CD4-positive, CD25-positive, alpha-beta regulatory T cell (primary cell): ENCODE data around the gene NOL4L. TPM values are rescaled to one million over a fixed set of nuclear protein-coding genes. Genes with fewer than 3 reads are reported as not detected.
"Not testable (repeated sequence)": the region's sequence is repeated elsewhere in the genome, so short reads cannot be mapped to it uniquely, and the experiment has no call there.

Experiments used
- ATAC-seq, 2 donors: fragments of 150-1000 bp; cut with Tn5 transposase; one replicate each; pipeline ENCODE4 v1.10.0; 2021; ENCODE audit warnings: low read depth in 2 of 2, moderate number of reproducible peaks in 2 of 2, moderate library complexity in 1 of 2
- DNase-seq, 3 donors: peaks; one replicate each; pipeline versions ENCODE4 v3.0.0 to v3.0.0-alpha.2; 2012 to 2022; ENCODE audit warnings: mixed read lengths in 1 of 3
- H3K27ac ChIP-seq: one replicate; pipeline ENCODE4 v1.7.0; 2013; ENCODE audit warnings: mild to moderate bottlenecking, low read length; ENCODE audit not compliant: insufficient read depth, poor library complexity, severe bottlenecking
- H3K27me3 ChIP-seq: one replicate; pipeline ENCODE4 v1.7.0; 2013; ENCODE audit warnings: low read length; ENCODE audit not compliant: control insufficient read depth, insufficient read depth
- H3K36me3 ChIP-seq: one replicate; pipeline ENCODE4 v1.7.0; 2013; ENCODE audit warnings: mild to moderate bottlenecking, low read length, moderate library complexity; ENCODE audit not compliant: control insufficient read depth, insufficient read depth
- H3K4me1 ChIP-seq: 2 replicates; pipeline ENCODE4 v1.7.0; 2013; ENCODE audit warnings: mild to moderate bottlenecking, low read length; ENCODE audit not compliant: insufficient read depth, control insufficient read depth, poor library complexity, severe bottlenecking
- H3K4me3 ChIP-seq: one replicate; pipeline ENCODE4 v1.7.0; 2013; ENCODE audit warnings: low read depth, mild to moderate bottlenecking, low read length, moderate library complexity
- H3K9me3 ChIP-seq, 2 experiments: 1 replicate in 1 of 2; 2 replicates in 1 of 2; pipeline ENCODE4 v1.7.0; 2013; ENCODE audit warnings: low read length in 2 of 2, mild to moderate bottlenecking in 1 of 2, moderate library complexity in 1 of 2; ENCODE audit not compliant: control insufficient read depth in 2 of 2
- H3K27ac Mint-ChIP-seq, 3 donors: one replicate each; pipeline ENCODE4 v1.8.0; 2020 to 2022; ENCODE audit warnings: mild to moderate bottlenecking in 3 of 3, mixed read lengths in 3 of 3, moderate library complexity in 2 of 3
- H3K27me3 Mint-ChIP-seq: one replicate; pipeline ENCODE4 v1.8.0; 2022; ENCODE audit warnings: mild to moderate bottlenecking, mixed read lengths
- H3K36me3 Mint-ChIP-seq: one replicate; pipeline ENCODE4 v1.8.0; 2020; ENCODE audit warnings: mixed read lengths
- H3K4me1 Mint-ChIP-seq, 4 donors: one replicate each; pipeline ENCODE4 v1.8.0; 2020 to 2022; ENCODE audit warnings: mixed read lengths in 4 of 4, mild to moderate bottlenecking in 1 of 4
- H3K4me3 Mint-ChIP-seq, 4 donors: one replicate each; pipeline ENCODE4 v1.8.0; 2020 to 2022; ENCODE audit warnings: mild to moderate bottlenecking in 4 of 4, mixed read lengths in 4 of 4, moderate library complexity in 3 of 4
- H3K9me3 Mint-ChIP-seq, 7 donors: one replicate each; pipeline ENCODE4 v1.8.0; 2020 to 2022; ENCODE audit warnings: mixed read lengths in 7 of 7, mild to moderate bottlenecking in 3 of 7, moderate library complexity in 2 of 7
- polyA plus RNA-seq, 4 donors: library from polyadenylated mRNA; unstranded; fragments of 300-500 nt; fragmentation: Illumina TruSeq; gene quantifications; one replicate each; pipeline ENCODE4 v1.2.3, GENCODE V29; 2021
- total RNA-seq: library from RNA; stranded (reverse); gene quantifications from one replicate; pipeline ENCODE4 v1.2.3, GENCODE V29; 2022

Gene NOL4L
- total and polyA plus RNA-seq, 5 donors from 2014 or later, result 7.1 to 84.8 (median 10.8) TPM

DNA sequence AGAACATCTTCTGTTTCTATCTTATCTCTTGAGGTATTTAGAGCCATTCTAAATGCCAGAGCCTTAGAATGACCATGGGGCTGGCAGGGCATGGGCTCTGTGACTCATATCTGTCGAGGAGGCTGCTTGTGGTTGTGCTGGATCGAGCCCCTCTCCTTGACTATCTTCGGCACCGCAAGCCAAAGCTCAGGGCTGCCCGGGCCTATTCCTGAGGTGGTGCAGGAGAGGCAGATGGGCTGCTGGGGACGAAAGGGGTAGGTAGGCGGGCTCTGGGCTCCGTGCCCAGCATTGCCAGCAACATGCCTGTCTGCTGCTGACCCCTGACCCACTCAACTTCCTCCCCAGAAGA lies 89.9 kb downstream of the NOL4L start:
- H3K4me1 ChIP-seq, result no peaks in the 10 kb centered on the region
- H3K27ac ChIP-seq, result no peak overlapping the region
- H3K9me3 ChIP-seq, result no peaks in the 10 kb centered on the region
- ATAC-seq (no peak), DNase-seq (no peak)
- no peak overlapping the region for H3K4me3 ChIP-seq
- Mint-ChIP-seq H3K36me3 (peaks cover 19% of the 10 kb centered on the region), H3K4me1 (peaks cover 4 to 61% (median 25%) of the 10 kb centered on the region in 4 donors), H3K4me3 (no peak overlapping the region), H3K27ac (peak overlapping the region in 1 of 3 donors; percentile 56), H3K27me3 (no peaks in the 10 kb centered on the region), H3K9me3 (no peaks in the 10 kb centered on the region)
- H3K27me3 ChIP-seq, result no peaks in the 10 kb centered on the region
- peaks cover 30% of the 10 kb centered on the region for H3K36me3 ChIP-seq

DNA sequence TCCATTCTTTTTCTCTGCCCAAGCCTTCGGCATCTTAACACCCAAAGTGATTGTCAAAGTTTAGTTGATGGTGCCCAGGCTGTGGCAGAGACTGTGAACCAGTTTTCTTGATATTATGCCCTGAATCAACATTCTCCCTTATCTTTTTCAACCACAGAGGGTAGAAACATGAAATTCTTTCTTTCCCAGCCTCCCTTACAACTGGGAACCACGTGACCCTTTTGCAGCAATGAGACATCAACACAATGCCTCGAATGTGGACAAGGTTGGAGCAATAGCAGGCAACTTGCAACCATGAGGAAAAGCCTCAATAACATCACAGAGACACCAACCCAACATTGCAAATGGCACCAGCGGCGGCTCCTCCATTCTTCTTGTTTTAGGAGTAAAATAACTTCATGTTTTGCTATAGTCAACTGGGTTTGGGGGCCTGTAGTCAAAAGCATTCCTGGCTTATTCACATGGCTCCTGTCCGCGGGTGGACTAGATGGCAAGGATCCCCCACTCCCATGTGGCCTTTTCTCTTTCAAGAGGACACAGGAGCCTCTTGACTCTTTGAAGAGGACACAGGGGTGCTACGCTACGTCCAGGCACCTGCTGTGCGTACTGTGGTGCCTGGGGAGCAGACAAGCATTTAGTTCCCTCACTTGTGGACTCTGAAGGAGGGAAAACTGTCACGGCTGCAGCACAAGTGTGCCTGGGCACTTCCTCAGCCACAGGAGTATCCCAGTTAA lies 90.5 kb downstream of the NOL4L start:
- Histone ChIP-seq H3K27me3 (no peaks in the 10 kb centered on the region), H3K27ac (no peak overlapping the region), H3K4me3 (no peak overlapping the region), H3K4me1 (no peaks in the 10 kb centered on the region), H3K36me3 (peaks cover 30% of the 10 kb centered on the region), H3K9me3 (no peaks in the 10 kb centered on the region)
- H3K27ac Mint-ChIP-seq, result peak overlapping the region; percentile 48 to 78 (median 58)
- no peaks in the 10 kb centered on the region for H3K27me3 Mint-ChIP-seq
- DNase-seq (no peak), ATAC-seq (no peak)
- peaks cover 4 to 59% (median 24%) of the 10 kb centered on the region in 4 donors for H3K4me1 Mint-ChIP-seq
- H3K4me3 Mint-ChIP-seq, result no peak overlapping the region
- H3K9me3 Mint-ChIP-seq, result no peaks in the 10 kb centered on the region
- H3K36me3 Mint-ChIP-seq, result peaks cover 19% of the 10 kb centered on the region

DNA sequence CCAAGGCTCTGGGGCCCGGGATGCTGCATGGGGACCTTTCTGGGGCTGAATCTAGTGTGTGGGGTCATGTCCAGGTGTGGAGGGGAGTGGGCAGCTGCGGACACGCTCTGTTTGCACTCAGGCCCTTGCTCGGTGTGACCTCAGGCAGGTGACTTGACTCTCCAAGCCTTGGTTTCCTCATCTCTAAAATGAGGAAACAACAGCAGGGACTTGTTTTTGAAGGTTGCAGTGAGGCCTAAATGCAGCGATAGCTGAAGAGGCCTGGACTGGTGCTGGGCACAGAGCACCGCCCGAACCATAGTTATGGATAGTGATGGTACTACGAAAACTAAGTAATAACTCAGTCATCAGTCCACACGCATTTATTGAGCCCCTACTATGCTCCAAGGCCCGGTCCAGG lies 91.8 kb downstream of the NOL4L start:
- Mint-ChIP-seq H3K27me3 (no peaks in the 10 kb centered on the region), H3K27ac (peak overlapping the region; percentile 16 to 75 (median 58)), H3K9me3 (no peaks in the 10 kb centered on the region), H3K4me1 (peaks cover 4 to 60% (median 25%) of the 10 kb centered on the region in 4 donors), H3K36me3 (peaks cover 19% of the 10 kb centered on the region), H3K4me3 (no peak overlapping the region)
- Histone ChIP-seq H3K4me3 (no peak overlapping the region), H3K27ac (peak overlapping the region; percentile 25), H3K4me1 (no peaks in the 10 kb centered on the region), H3K27me3 (no peaks in the 10 kb centered on the region), H3K9me3 (no peaks in the 10 kb centered on the region), H3K36me3 (peaks cover 27% of the 10 kb centered on the region)
- ATAC-seq (no peak), DNase-seq (no peak)

DNA sequence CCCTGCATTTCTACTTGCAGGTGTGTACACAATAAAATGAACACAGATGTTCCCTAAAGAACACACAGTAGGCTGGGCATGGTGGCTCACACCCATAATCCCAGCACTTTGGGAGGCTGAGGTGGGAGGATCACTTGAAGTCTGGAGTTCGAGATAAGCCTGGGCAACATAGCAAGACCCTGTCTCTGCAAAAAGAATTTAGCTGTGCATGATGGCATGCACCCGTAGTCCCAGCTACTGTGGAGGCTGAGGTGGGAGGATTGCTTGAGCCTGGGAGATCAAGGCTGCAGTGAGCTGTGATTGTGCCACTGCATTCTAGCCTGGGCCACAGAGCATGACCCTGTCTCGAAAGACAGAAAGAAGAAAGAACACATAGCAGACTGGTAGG lies 93.4 kb downstream of the NOL4L start:
- not testable (repeated sequence) for H3K4me3 Mint-ChIP-seq, H3K27ac ChIP-seq, H3K4me1 ChIP-seq, DNase-seq, H3K27me3 ChIP-seq, ATAC-seq, H3K4me3 ChIP-seq, H3K9me3 ChIP-seq, H3K9me3 Mint-ChIP-seq, H3K27me3 Mint-ChIP-seq
- H3K36me3 Mint-ChIP-seq, result peaks cover 19% of the 10 kb centered on the region
- H3K4me1 Mint-ChIP-seq, result peaks cover 5 to 60% (median 27%) of the 10 kb centered on the region in 4 donors
- H3K27ac Mint-ChIP-seq, result peak overlapping the region in 2 of 3 donors; percentile 50 to 59
- H3K36me3 ChIP-seq, result peaks cover 24% of the 10 kb centered on the region

DNA sequence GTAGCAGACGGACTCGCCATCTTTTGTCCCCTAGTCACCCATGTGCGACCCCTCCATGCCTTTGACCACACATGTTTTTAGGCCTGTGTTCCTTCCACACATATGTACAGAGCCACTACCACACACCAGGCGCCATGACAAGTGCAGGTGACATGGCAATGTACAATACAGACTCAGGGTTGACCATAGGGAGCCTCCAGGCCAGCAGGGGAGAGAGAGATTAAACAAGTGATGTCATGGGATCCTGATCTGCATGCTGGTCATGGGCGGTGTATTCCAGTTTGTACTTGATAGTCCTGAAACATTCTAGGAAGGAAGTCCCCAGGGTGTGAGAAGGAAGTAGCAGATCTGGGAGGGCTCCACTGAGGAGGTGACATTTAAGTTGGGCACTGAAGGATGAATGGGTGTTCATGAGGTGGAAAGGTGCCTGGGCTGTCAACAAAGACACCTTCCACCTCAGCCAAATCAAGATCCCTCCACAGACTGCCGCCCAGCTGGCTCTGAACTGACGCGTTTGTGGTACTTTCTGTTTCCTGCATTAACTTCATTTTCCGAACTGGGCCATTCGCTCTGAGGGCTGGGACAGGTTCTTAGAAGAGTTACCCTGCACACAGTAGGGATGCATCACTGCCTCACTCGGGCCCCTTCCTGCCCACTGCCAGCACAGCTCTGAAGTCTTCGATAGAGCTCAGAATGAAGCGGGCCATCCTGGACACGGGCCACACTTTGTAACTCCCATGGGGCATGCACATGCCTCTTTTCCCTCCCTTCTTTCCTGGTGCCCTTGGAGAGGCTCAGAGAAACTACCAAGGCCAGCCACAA lies 94.0 kb downstream of the NOL4L start:
- H3K27ac Mint-ChIP-seq, result peak overlapping the region in 2 of 3 donors; percentile 50 to 79

DNA sequence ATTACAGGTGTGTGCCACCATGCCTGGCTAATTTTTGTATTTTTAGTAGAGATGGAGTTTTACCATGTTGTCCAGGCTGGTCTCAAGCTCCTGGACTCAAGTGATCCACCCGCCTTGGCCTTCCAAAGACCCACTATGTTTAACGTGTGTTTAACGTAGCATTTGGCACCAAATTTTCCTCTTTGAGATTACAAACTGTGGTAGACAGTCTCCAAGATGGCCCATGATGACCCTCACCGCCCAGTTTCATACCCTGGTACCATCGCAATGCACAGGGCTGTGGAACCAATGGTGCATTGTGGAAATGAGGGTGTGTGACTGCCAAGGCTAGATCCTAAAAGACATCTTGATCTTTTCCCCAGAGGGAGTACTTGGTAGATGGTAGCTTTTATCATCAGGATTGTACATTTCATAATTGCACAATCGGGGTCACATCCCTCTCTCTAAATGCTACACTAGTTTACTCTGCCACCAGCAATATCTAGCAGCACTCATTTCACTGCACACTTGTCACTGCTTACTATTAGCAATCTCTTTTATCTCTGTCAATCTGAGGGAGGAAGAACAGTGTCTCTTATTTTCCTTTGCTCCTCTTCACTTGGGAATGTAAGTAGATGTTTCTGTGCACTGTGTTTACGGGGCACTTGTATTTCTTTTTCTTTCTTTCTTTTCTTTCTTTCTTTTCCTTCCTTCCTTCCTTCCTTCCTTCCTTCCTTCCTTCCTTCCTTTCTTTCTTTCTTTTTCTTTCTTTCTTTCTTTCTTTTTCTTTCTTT lies 96.9 kb downstream of the NOL4L start:
- peaks cover 20% of the 10 kb centered on the region for H3K4me1 ChIP-seq
- ATAC-seq (no peak), DNase-seq (no peak)
- Mint-ChIP-seq H3K9me3 (no peaks in the 10 kb centered on the region), H3K36me3 (peaks cover 19% of the 10 kb centered on the region), H3K27ac (peak overlapping the region in 2 of 3 donors; percentile 29 to 87), H3K4me3 (peak overlapping the region in 3 of 4 donors; percentile 21 to 92 (median 54)), H3K4me1 (peaks cover 16 to 57% (median 32%) of the 10 kb centered on the region in 4 donors), H3K27me3 (no peaks in the 10 kb centered on the region)
- peaks cover 11% of the 10 kb centered on the region for H3K36me3 ChIP-seq
- no peaks in the 10 kb centered on the region for H3K27me3 ChIP-seq
- H3K9me3 ChIP-seq, result no peaks in the 10 kb centered on the region
- H3K27ac ChIP-seq, result peak overlapping the region; percentile 25
- H3K4me3 ChIP-seq, result no peak overlapping the region

More for the DNA sequence above, 94.0 kb downstream of the NOL4L start:
- Mint-ChIP-seq H3K4me3 (peak overlapping the region in 1 of 4 donors; percentile 27), H3K4me1 (peaks cover 11 to 64% (median 29%) of the 10 kb centered on the region in 4 donors), H3K27me3 (no peaks in the 10 kb centered on the region), H3K36me3 (peaks cover 23% of the 10 kb centered on the region), H3K9me3 (no peaks in the 10 kb centered on the region)
- no peak for ATAC-seq
- Histone ChIP-seq H3K4me1 (peaks cover 2% of the 10 kb centered on the region), H3K36me3 (peaks cover 22% of the 10 kb centered on the region), H3K4me3 (no peak overlapping the region), H3K27me3 (no peaks in the 10 kb centered on the region), H3K27ac (no peak overlapping the region), H3K9me3 (no peaks in the 10 kb centered on the region)
- DNase-seq, result no peak

DNA sequence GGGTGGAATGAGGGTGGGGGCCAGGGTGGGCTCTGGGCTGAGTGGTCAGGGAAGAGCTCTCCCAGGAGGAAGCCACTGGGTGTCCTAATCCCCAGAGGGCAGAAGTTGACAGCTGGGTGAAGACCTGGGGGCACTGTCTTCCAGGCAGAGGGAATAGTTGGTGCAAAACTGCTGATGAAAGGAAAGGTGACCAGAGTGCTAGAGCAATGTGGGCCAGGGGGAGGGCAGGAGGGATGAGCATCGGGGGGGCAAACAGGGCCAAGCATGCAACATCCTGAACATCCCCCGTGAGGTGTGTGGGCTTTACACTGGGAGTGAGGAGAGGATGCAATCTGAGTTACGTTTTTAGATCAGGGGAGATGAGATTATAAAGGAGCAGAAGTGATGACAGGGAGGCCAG lies 97.8 kb downstream of the NOL4L start:
- no peak overlapping the region for H3K4me3 ChIP-seq
- H3K4me3 Mint-ChIP-seq, result peak overlapping the region in 2 of 4 donors; percentile 21 to 60
- no peak for DNase-seq
- no peaks in the 10 kb centered on the region for H3K27me3 Mint-ChIP-seq
- no peak overlapping the region for H3K27ac ChIP-seq
- H3K9me3 Mint-ChIP-seq, result no peaks in the 10 kb centered on the region
- no peak for ATAC-seq
- H3K27ac Mint-ChIP-seq, result peak overlapping the region; percentile 74 to 87 (median 79)
- peaks cover 17% of the 10 kb centered on the region for H3K36me3 Mint-ChIP-seq
- no peaks in the 10 kb centered on the region for H3K9me3 ChIP-seq
- H3K4me1 Mint-ChIP-seq, result peaks cover 16 to 53% (median 29%) of the 10 kb centered on the region in 4 donors
- peaks cover 2% of the 10 kb centered on the region for H3K36me3 ChIP-seq
- no peaks in the 10 kb centered on the region for H3K27me3 ChIP-seq
- H3K4me1 ChIP-seq, result peaks cover 26% of the 10 kb centered on the region
